Stimulated activated CD8-positive, alpha-beta memory T cell treated with anti-CD3 and anti-CD28 coated beads, Interleukin-15, amount 100 ng/mL, for 1 hour (primary cell): ENCODE measurements around the gene ARHGAP15.

Experiments
- DNase-seq: peaks from one replicate; pipeline ENCODE4 v3.0.0-alpha.2; 2020; ENCODE audit warnings: low read depth

The ARHGAP15 gene

GRCh38 chr2:143169105-143169504, 39.9 kb downstream of the ARHGAP15 start:
- DNase-seq: no peak

GRCh38 chr2:143171817-143172216, 42.6 kb downstream of the ARHGAP15 start:
- no peak for DNase-seq

- no peak for DNase-seq
These were observed 46.2 kb downstream of the ARHGAP15 start for GRCh38 chr2:143175438-143175837.

- DNase-seq: no peak
These were observed 47.4 kb downstream of the ARHGAP15 start for GRCh38 chr2:143176606-143177005.

- DNase-seq: no peak
These were observed 48.0 kb downstream of the ARHGAP15 start for GRCh38 chr2:143177096-143177786.

GRCh38 chr2:143181494-143181893, 52.3 kb downstream of the ARHGAP15 start:
- no peak for DNase-seq

GRCh38 chr2:143182649-143183048, 53.4 kb downstream of the ARHGAP15 start:
- DNase-seq: no peak

GRCh38 chr2:143183804-143184463, 54.7 kb downstream of the ARHGAP15 start:
- no peak for DNase-seq

GRCh38 chr2:143186876-143187275, 57.7 kb downstream of the ARHGAP15 start:
- DNase-seq: no peak

GRCh38 chr2:143190431-143190830, 61.2 kb downstream of the ARHGAP15 start:
- no peak for DNase-seq

- DNase-seq: no peak
These were observed 62.9 kb downstream of the ARHGAP15 start for GRCh38 chr2:143192106-143192505.

GRCh38 chr2:143192716-143193115, 63.5 kb downstream of the ARHGAP15 start:
- no peak for DNase-seq

- DNase-seq: no peak
These were observed 63.9 kb downstream of the ARHGAP15 start for GRCh38 chr2:143193121-143193520.

- DNase-seq: no peak
These were observed 66.3 kb downstream of the ARHGAP15 start for GRCh38 chr2:143195511-143195910.

- no peak for DNase-seq
These were observed 74.8 kb downstream of the ARHGAP15 start for GRCh38 chr2:143204062-143204461.

GRCh38 chr2:143205106-143205764, 76.0 kb downstream of the ARHGAP15 start:
- DNase-seq: no peak

- DNase-seq: no peak
These were observed 80.6 kb downstream of the ARHGAP15 start for GRCh38 chr2:143209570-143210445.

GRCh38 chr2:143210446-143210819, 81.2 kb downstream of the ARHGAP15 start:
- DNase-seq: no peak

- no peak for DNase-seq
These were observed 88.4 kb downstream of the ARHGAP15 start for GRCh38 chr2:143217512-143218115.

GRCh38 chr2:143218621-143219020, 89.4 kb downstream of the ARHGAP15 start:
- DNase-seq: no peak

GRCh38 chr2:143219266-143219665, 90.0 kb downstream of the ARHGAP15 start:
- DNase-seq: no peak

- no peak for DNase-seq
These were observed 94.3 kb downstream of the ARHGAP15 start for GRCh38 chr2:143223556-143223955.
